ENCODE data around the gene MTG1.
"Not testable (repeated sequence)": the region's sequence is repeated elsewhere in the genome, so short reads cannot be mapped to it uniquely, and the experiment has no call there.

MTG1 gene

DNA sequence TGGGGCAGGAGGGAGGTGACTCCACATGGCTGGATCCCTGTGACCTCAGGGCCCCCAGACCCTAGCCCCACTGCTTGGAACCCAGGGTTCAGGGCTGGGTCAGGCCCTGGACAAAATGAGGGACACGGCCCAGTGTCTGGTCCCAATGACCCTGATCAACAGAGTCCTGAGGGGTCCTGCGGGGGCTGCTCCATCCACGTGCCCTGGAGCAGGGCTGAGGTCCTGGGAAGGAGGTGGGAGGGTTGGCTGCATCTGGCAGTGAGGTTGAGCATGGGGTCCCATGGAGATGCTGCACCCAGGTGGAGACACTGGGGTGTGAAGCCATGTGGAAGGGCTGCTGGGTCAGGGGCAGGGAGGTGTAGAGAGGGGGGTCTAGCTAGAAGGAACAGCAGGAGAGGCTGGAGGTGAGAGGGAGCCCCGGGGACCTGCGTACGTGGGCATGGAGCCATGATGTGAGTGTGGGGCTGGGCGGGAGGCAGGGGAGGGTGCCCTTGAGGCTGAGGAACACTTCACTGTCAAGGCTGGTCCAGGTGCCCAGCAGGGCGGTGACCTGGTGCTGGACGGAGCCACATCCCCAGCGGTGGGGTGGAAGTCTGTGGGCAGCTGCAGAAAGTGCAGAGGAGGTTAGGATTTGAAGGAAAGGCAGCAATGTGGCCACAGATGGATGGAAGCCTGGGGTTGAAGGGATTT is 60.4 kb downstream of the MTG1 start:
- no peak for DNase-seq

DNA sequence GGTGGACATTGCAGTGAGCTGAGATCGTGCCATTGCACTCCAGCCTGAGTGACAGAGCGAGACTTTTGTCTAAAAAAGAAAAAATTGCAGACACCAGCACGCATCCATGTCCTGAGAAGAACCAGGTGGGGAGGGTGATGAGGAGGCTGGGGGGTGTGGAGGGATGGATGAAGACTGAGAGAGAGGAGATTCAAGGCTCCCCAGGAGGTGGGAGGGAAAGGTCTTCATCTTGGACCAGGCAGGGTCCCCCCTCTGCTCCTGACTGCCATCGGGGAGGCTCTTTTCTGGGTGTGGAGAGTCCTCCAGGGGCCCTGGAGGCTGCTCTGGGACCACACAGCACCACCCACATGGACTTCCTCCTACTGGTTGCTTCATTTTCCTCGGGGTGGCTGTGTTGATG is 61.2 kb downstream of the MTG1 start:
- no peak for DNase-seq

DNA sequence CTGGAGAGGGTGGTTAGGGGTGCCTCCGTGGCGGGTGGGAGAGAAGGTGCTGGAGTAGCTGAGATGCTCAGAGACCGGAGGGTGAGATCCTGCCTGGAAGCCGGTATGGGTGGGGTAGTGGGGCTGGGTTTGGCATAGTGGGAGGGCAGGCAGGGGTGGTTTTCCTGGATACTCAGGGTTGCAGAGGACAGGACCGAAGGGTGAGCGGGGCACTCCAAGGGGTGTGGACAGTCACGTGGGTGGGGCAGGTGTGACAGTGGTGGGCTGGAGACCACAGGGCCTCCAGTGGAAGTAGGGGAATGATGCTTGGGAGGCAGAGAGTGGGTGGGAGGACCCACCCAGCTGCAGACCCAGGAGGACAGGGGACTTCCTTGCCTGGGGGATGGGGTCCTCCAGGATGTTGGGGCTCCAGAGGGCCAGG is 61.7 kb downstream of the MTG1 start:
- no peak for DNase-seq

- DNase-seq: no peak
Observed at GRCh38 chr10:133456041-133456951, 62.3 kb downstream of the MTG1 start.

DNA sequence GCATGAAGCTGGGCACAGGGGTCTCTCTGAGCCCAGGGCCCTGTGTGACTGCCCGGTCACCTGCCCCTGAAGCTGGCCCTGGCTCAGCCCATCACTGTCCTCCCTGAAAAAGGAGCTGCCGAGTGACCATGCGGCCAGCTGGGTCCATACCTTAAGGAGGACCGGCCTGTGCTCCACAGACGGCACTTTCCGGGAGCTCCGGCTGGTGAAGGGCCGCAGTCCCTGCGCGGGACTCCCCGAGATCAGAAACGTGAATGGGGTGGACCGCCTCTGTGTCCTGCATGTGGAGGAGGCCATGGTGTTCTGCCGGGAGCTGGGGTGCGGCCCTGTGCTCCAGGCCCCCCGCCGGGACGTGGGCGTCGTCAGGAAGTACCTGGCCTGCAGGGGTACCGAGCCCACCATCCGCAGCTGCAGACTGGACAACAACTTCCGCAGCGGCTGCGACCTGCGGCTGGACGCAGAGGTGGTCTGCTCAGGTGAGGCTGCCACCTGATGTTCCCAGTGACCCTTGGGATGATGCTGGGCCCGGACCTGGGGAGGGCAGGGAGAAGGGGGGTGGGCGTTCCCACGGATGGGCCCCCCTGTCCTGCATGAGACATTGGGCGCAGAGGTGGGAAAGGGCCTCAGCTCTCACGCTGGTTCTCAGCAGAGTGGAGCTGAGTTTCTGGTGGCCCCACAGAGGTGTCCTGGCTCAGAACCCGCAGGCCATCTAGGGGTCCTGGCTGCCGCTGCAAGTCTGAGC is 63.3 kb downstream of the MTG1 start:
- DNase-seq: no peak

DNA sequence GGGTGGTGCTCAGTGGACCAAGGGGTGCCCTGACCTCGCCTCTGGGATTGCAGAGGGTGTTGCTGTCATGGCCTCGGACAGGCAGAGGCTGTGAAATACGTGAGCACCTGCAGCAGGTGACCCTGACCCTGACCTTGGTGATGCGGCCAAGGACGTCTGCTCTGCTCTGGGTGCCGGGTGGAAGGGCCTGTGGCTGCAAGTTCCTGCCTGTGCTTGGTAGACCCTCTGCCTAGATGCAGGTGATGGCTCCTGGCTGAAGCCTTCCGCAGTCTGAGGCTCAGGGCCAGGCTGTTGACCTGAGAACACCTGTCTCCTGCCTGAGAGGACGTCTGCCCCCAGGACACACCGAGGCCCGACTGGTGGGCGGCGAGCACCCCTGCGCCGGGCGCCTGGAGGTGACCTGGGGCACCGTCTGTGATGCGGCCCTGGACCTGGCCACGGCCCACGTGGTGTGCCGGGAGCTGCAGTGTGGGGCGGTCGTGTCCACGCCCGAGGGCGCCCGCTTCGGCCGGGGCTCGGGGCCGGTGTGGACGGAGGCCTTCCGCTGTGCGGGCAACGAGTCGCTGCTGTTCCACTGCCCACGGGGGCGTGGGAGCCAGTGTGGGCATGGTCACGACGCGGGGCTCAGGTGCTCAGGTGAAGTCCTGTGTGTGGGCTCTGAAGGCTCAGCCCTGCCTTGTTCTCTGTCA is 64.2 kb downstream of the MTG1 start:
- DNase-seq: no peak

DNA sequence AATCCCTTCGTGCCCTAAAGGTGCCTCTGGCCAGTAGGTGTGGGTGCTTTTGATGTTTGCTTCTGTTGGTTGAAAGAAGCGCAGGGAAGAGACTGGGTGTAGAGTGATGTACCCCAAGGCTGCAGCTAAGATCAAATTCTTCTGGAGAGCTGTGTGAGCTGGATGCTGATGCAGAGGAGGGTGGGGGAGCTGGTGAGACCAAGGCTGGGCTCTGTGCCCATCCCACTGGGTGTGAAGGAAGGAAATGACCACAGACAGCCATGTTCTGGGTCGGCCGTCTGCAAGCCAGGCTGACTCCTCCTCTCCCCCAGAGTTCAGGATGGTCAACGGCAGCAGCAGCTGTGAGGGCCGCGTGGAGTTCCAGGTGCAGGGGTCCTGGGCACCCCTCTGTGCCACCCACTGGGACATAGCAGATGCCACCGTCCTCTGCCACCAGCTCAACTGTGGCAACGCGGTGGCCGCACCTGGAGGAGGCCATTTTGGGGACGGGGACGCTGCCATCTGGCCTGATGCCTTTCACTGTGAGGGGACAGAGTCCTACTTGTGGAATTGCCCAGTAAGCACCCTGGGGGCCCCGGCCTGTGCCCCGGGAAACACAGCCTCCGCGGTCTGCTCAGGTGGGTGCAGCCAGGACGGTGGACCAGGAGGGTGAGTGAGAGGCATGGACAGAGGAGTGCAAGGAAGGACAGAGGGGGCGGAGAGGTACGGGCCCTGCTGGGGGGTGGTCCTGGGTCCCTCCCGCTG is 64.9 kb downstream of the MTG1 start:
- DNase-seq: no peak

GRCh38 chr10:133459454-133460207 is 65.7 kb downstream of the MTG1 start:
- no peak for DNase-seq

DNA sequence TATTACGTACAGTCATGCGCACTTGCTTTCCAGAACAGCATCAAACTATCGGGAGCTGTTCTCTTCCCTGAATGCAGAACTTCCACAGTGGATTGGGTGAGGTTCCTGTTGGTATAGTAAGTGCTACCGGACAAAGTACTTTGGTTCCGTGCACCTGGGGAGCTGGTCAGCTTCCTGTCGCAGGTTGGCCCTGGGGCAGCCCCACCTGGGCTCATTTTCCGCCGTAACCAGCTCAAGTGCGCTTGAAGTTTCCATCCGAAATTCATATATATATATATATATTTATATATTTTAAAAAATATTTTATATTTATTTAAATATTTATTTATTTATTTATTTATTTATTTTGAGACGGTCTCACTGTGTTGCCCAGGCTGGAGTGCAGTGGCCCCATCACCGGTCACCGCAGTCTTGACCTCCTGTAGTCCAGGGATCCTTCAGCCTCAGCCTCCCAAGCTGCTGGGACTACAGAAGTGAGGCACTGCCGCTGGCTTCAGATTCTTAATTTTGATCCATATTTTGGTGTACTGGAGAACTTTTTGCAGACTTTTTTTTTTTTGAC is 66.3 kb downstream of the MTG1 start:
- DNase-seq: no peak

GRCh38 chr10:133461027-133461426 is 67.1 kb downstream of the MTG1 start:
- DNase-seq: no peak

DNA sequence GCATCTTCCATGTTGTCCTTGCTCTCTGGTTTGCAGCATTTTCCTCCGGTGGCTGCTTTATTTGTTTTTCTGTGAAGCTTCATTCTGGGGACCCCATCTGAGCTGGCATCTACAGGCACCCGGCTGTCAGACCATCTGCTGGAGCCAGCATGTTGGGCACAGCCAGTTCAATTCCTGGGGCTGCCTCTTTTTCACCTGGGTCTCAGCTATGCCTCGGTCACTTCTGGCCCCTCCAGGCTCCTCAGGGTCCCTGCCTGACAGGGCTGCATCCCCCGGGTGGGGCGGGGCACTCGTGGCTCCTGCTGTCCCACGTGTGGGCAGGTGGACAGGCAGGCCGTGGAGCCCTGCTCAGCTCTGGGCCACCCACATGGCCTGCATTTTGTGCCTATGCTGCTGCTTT is 67.9 kb downstream of the MTG1 start:
- no peak for DNase-seq

DNA sequence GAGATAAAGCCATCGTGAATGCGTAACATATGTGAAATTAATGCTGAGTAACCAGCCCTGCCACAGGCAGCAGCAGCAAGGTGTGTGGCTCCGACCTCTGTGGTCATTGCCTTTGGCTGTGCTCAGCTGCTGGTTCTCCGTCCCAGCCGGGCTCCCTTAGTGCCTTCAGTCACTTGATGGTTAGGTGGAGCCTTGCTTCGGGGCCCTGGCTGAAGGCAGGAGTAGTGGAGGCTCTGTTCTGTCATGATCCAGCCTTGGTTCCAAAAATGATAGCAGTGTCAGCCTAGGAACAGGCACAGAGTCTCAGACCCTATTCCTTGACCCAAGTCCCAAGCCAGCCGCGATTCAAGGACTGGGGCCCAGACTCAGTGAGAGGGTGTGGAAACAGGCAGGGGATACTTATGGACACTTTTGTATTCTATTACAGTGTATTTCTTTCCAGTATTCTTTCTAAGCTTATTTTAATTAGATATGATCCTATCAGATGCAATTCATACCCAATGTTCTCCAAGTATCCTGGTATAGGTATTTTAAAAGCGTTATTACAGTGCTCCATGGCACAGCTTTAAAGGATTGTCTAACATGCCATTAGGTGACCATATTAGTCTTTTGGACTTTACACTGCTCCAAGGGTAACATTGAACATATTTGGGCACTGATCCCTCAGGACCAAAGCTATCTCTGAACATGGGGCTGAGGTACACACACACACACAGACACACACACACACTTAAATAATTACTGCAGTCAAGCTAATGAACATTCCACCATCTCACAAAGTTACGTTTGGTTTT is 68.8 kb downstream of the MTG1 start:
- no peak for DNase-seq

DNA sequence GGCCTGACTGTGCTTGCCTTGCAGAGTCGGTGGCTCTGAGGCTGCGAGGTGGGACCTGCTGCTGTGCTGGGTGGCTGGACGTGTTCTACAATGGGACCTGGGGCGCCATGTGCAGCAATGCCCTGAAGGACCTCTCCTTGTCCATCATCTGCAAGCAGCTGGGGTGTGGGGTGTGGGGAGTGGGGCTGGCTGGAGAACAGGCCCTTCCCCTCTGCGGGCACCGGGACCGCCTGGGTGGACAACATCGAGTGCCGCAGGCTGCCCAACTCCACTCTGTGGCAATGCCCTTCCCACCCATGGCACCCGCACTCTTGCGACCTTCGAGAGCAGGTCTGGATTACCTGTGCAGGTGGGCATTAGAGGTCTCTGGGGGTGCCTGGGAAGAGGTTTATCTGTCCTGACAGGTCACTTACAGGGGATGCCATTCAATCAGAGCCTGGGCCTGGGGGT is 70.7 kb downstream of the MTG1 start:
- no peak for DNase-seq

DNA sequence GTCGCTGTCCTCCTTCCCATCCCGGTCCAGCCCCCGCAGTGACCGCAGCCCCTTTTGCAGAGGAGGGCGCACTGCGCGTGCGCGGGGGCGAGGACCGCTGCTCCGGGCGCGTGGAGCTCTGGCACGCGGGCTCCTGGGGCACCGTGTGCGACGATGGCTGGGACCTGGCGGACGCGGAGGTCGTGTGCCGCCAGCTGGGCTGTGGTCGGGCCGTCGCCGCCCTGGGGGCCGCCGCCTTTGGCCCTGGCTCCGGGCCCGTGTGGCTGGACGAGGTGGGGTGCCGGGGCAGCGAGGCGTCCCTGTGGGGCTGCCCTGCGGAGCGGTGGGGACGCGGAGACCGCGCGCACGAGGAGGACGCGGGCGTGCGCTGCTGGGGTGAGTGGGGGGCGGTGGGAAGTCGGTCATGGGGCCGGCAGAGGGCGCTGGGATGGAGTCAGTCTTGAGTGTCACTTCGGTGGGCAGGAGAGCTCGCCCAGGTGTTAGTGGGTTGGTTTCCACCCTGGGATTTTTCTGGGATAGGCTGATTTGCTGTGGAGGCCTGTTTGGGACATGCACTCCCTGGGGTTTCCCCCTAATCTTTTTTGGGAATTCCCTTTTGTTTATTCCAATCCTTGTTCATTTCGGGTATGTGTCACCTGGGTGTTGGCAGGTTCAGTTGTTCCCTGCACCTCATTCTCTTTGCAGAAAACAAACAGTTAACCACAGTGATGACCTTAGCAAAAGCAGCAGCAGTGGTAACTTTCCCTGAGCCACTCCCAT is 71.4 kb downstream of the MTG1 start:
- no peak for DNase-seq

DNA sequence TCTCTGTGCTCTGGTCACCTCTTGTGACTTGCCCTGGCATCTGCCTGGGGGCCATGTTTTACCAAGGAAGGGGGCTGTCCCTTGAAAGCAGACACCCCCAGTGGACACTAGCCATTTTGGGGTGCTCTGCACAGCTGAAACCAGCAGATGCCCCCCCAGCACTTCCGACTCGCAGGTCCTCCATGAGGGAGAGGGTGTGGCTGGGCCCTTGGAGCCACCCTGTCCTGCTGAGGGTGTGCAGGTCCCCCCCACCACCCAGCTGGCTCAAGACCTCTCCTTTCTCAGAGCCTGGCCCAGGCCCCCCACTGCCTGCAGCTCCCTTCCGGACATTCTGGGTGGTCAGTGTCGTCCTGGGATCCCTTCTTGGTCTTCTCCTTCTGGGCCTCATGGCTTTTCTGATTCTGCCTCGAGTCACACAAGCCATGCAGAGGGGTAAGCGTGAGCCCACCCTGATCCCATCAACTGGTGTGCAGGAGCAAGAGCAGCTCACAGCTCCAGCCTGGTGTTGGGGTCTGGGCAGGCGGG is 72.1 kb downstream of the MTG1 start:
- no peak for DNase-seq

DNA sequence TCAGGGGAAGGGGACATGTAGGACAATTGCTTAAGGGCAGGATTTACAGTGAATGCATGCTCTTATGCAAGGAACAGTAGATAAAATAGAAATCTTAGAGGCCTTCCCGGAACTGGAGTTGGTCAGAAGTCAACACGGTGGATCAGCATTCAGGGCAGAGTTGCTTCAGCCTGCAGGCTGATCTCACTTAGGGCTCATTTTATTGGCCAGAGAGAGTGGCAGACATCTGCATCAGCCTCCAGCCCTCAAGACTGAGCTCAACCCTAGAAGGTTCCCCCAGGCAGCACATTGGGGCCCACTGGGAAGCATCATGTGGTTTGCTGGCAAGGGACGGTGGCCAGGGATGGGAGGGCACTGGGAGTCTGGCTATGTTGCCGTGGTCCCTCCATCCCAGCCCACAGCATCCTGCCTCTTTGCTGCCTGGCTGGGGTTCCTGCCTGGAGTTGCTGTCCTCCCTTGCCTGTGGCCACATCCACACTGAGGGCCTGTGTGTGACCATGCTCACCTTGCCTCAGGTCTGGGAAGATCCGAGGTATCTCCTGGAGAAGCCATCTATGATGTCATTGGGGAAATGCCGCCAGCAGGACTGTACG is 72.8 kb downstream of the MTG1 start:
- no peak for DNase-seq

- DNase-seq: no peak
Observed at GRCh38 chr10:133467286-133467911, 73.4 kb downstream of the MTG1 start.

DNA sequence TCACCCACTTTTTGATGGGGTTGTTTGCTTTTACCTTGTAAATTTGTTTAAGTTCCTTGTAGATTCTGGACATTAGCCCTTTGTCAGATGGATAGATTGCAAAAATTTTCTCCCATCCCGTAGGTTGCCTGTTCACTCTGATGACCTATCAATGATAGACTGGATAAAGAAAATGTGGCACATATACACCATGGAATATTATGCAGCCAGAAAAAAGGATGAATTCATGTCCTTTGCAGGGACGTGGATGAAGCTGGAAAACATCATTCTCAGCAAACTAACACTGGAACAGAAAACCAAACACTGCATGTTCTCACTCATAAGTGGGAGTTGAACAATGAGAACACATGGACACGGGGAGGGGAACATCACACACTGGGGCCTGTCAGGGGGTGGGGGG is 75.2 kb downstream of the MTG1 start:
- not testable (repeated sequence) for DNase-seq
